ENCODE data around the gene DIP2A. TPM values are rescaled to one million over a fixed set of nuclear protein-coding genes. Genes with fewer than 3 reads are reported as not detected.

DIP2A gene
- total and polyA plus RNA-seq, 2 experiments from 2014 or later, result 18.5 to 36.3 TPM

DNA sequence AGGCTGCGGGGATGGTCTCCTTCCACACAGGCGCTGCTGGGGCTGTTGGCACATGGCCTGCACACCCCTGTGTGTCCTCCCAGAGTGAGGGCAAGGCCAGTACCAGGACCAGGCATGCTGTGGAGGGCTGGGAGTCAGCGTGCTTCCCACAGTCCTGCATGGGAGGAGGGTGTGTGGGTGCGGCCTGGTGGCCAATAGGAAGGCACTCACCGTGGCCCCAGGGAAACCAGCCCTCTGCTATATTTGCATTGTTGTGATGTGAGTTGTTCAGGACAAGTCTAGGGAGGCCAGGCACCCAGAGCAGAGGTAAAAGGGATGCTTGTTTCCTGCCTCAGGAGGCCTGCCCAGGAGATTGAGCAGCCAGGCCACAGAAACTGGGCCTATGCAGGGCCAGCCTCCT lies 86.7 kb downstream of the DIP2A start (continued):
- TF ChIP-seq, protein P1, sequence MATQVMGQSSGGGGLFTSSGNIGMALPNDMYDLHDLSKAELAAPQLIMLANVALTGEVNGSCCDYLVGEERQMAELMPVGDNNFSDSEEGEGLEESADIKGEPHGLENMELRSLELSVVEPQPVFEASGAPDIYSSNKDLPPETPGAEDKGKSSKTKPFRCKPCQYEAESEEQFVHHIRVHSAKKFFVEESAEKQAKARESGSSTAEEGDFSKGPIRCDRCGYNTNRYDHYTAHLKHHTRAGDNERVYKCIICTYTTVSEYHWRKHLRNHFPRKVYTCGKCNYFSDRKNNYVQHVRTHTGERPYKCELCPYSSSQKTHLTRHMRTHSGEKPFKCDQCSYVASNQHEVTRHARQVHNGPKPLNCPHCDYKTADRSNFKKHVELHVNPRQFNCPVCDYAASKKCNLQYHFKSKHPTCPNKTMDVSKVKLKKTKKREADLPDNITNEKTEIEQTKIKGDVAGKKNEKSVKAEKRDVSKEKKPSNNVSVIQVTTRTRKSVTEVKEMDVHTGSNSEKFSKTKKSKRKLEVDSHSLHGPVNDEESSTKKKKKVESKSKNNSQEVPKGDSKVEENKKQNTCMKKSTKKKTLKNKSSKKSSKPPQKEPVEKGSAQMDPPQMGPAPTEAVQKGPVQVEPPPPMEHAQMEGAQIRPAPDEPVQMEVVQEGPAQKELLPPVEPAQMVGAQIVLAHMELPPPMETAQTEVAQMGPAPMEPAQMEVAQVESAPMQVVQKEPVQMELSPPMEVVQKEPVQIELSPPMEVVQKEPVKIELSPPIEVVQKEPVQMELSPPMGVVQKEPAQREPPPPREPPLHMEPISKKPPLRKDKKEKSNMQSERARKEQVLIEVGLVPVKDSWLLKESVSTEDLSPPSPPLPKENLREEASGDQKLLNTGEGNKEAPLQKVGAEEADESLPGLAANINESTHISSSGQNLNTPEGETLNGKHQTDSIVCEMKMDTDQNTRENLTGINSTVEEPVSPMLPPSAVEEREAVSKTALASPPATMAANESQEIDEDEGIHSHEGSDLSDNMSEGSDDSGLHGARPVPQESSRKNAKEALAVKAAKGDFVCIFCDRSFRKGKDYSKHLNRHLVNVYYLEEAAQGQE (IDR thresholded peaks at IDR 0.05; ENCODE audit: unreplicated experiment), result no peak

DNA sequence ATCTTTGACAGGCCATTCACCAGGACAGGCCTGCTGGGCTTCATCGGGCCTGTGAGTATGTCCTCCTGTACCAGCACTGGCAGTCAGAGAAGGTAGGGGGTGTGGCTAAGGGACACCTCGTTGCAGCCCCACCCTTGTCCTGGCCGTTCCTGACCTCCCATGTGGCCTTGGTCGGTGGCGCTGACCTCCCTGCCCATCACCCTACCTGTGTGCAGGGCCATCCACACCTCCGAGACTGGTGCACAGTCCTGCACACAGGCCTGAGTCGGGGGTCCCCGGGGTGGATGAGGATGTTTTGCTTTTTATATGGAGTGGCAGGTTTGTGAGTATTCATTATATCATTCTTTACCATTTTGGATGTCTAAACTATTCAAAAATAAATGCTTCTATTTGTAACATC lies 87.2 kb downstream of the DIP2A start:
- no peak overlapping the region for H3K4me3 Mint-ChIP-seq
- Histone ChIP-seq H3K79me2 (replicated peaks; ENCODE audit: insufficient read depth) (no peaks in the 10 kb centered on the region), H3K27ac (ENCODE audit: low read depth) (no peak overlapping the region), H3K4me2 (no peak overlapping the region), H2AFZ (no peak overlapping the region), H3K27me3 (ENCODE audit: insufficient read depth) (no peaks in the 10 kb centered on the region), H3K4me3 (no peak overlapping the region), H3K9me2 (ENCODE audit: insufficient read depth) (no peaks in the 10 kb centered on the region), H4K20me1 (replicated peaks; ENCODE audit: insufficient read depth) (no peaks in the 10 kb centered on the region), H3F3A (replicated peaks; ENCODE audit: low read depth) (0 out of 2 replicates have a peak, but pooled peaks cover 2% of the 10 kb centered on the region), H3K4me1 (ENCODE audit: insufficient read depth) (no peaks in the 10 kb centered on the region), H3K36me3 (ENCODE audit: insufficient read depth) (no peaks in the 10 kb centered on the region)
- no peaks in the 10 kb centered on the region for H3K4me1 Mint-ChIP-seq
- H3K9me3 Mint-ChIP-seq, result no peaks in the 10 kb centered on the region
- no peaks in the 10 kb centered on the region for H3K27me3 Mint-ChIP-seq (ENCODE audit: insufficient read depth, low read depth, poor library complexity)
- ATAC-seq, result no peak
- DNase-seq (ENCODE audit: low spot score), result no peak
- H3K36me3 Mint-ChIP-seq (ENCODE audit: low read depth), result peaks cover 27% of the 10 kb centered on the region
- H3K27ac Mint-ChIP-seq, result no peak overlapping the region
- no peak for TF ChIP-seq ETS1 (IDR thresholded peaks at IDR 0.05)
- no peak for TF ChIP-seq ZNF114 (CRISPR knock-in tag; IDR thresholded peaks at IDR 0.05)
- no peak for TF ChIP-seq JUNB (IDR thresholded peaks at IDR 0.05; ENCODE audit: unreplicated experiment)
- no peak for TF ChIP-seq ZNF331 (CRISPR knock-in tag; IDR thresholded peaks at IDR 0.05; ENCODE audit: low read depth)
- no peak for TF ChIP-seq EZH2phosphoT487 (IDR thresholded peaks at IDR 0.05; ENCODE audit: unreplicated experiment)
- TF ChIP-seq CREB1 (CRISPR knock-in tag; IDR thresholded peaks at IDR 0.05; ENCODE audit: low read depth), result no peak
- no peak for TF ChIP-seq EZH2 (IDR thresholded peaks at IDR 0.05; ENCODE audit: low read depth, unreplicated experiment)
- TF ChIP-seq, protein P2, sequence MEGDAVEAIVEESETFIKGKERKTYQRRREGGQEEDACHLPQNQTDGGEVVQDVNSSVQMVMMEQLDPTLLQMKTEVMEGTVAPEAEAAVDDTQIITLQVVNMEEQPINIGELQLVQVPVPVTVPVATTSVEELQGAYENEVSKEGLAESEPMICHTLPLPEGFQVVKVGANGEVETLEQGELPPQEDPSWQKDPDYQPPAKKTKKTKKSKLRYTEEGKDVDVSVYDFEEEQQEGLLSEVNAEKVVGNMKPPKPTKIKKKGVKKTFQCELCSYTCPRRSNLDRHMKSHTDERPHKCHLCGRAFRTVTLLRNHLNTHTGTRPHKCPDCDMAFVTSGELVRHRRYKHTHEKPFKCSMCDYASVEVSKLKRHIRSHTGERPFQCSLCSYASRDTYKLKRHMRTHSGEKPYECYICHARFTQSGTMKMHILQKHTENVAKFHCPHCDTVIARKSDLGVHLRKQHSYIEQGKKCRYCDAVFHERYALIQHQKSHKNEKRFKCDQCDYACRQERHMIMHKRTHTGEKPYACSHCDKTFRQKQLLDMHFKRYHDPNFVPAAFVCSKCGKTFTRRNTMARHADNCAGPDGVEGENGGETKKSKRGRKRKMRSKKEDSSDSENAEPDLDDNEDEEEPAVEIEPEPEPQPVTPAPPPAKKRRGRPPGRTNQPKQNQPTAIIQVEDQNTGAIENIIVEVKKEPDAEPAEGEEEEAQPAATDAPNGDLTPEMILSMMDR (conservative IDR thresholded peaks at IDR 0.05; ENCODE audit: low read depth in 2 of 2), result no peak
- TF ChIP-seq, protein P1 (IDR thresholded peaks at IDR 0.05; ENCODE audit: unreplicated experiment), result no peak

All from GM23338 (cell line).